Activated CD8-positive, alpha-beta T cell treated with anti-CD3 and anti-CD28 coated beads for 36 hours (primary cell): ENCODE measurements around the gene PRR30. TPM values are rescaled to one million over a fixed set of nuclear protein-coding genes. Genes with fewer than 3 reads are reported as not detected.

ENCODE experiments used
- ATAC-seq: fragments of 200-7000 bp; cut with Tn5 transposase; one replicate; pipeline ENCODE4 v1.10.0; 2021; ENCODE audit warnings: mild to moderate bottlenecking, moderate library complexity
- CTCF ChIA-PET: fragments of 350-600 bp; sonication (Branson Sonifier 250); formaldehyde crosslinking; loops from one replicate; lab custom pipeline; 2021; ENCODE audit warnings: antibody characterized with exemption; lab: Charles Lee
- POLR2A ChIA-PET: fragments of 350-600 bp; sonication (Branson Sonifier 250); formaldehyde crosslinking; loops from one replicate; lab custom pipeline; 2021; ENCODE audit warnings: antibody characterized with exemption; lab: Charles Lee
- DNase-seq: peaks from one replicate; pipeline ENCODE4 v3.0.0-alpha.2; 2020
- H3K27ac Mint-ChIP-seq: one replicate; pipeline ENCODE4 v1.8.0; 2021; ENCODE audit warnings: mild to moderate bottlenecking, mixed read lengths
- H3K27me3 Mint-ChIP-seq: one replicate; pipeline ENCODE4 v1.8.0; 2021; ENCODE audit warnings: mixed read lengths
- H3K36me3 Mint-ChIP-seq: one replicate; pipeline ENCODE4 v1.8.0; 2021; ENCODE audit warnings: low read depth, mixed read lengths
- H3K4me1 Mint-ChIP-seq: one replicate; pipeline ENCODE4 v1.8.0; 2021; ENCODE audit warnings: low read depth, mixed read lengths
- H3K4me3 Mint-ChIP-seq: one replicate; pipeline ENCODE4 v1.8.0; 2021; ENCODE audit warnings: mild to moderate bottlenecking, moderate library complexity, mixed read lengths
- H3K9me3 Mint-ChIP-seq: one replicate; pipeline ENCODE4 v1.8.0; 2021; ENCODE audit warnings: mixed read lengths
- CTCF ChIP-seq: fragments of 200-600 bp; IDR thresholded peaks from one replicate; pipeline ENCODE4 v1.8.0; 2022; ENCODE audit warnings: antibody characterized with exemption, mild to moderate bottlenecking
- intact Hi-C: fragments of 100-400 bp; cut with micrococcal nuclease; formaldehyde crosslinking; loops from one replicate; pipeline ENCODE4 v1.10.0; 2022
- total RNA-seq, 2 experiments: library from RNA; stranded (reverse); gene quantifications; one replicate each; pipeline ENCODE4 v1.2.3, GENCODE V29; 2021

The PRR30 gene
- total RNA-seq, 2 experiments from 2014 or later, result not detected

- ChIA-PET POLR2A (no interaction called here), CTCF (interaction anchor here (1.4 to 1.9 kb wide), 3 partner anchors 11 to 115 kb away, joined by 4 to 7 read pairs (median 5); no protein-coding TSS in a partner anchor)
- peaks cover 1% of the 10 kb centered on the region for H3K27me3 Mint-ChIP-seq
- TF ChIP-seq CTCF, result no peak
- H3K4me1 Mint-ChIP-seq, result peaks cover 4% of the 10 kb centered on the region
- intact Hi-C loops, result no loop called here
- no peak overlapping the region for H3K27ac Mint-ChIP-seq
- H3K9me3 Mint-ChIP-seq, result no peaks in the 10 kb centered on the region
- no peaks in the 10 kb centered on the region for H3K36me3 Mint-ChIP-seq
- ATAC-seq (no peak), DNase-seq (no peak)
- H3K4me3 Mint-ChIP-seq, result no peak overlapping the region
Observed at GRCh38 chr2:27164960-27165763, 26.0 kb upstream of the PRR30 start.

- Mint-ChIP-seq H3K27me3 (no peaks in the 10 kb centered on the region), H3K36me3 (no peaks in the 10 kb centered on the region), H3K27ac (no peak overlapping the region), H3K9me3 (no peaks in the 10 kb centered on the region), H3K4me3 (no peak overlapping the region), H3K4me1 (peaks cover 4% of the 10 kb centered on the region)
- ChIA-PET CTCF (no interaction called here), POLR2A (interaction anchor here (0.7 kb wide), 1 partner anchor 349 kb away, joined by 3 read pairs; no protein-coding TSS in a partner anchor)
- no peak for DNase-seq
- ATAC-seq, result no peak
- TF ChIP-seq CTCF, result no peak
- intact Hi-C loops, result no loop called here
Observed at GRCh38 chr2:27162151-27163121, 23.2 kb upstream of the PRR30 start.

- TF ChIP-seq CTCF, result no peak
- ChIA-PET CTCF (interaction anchor here (3.8 kb wide), 1 partner anchor 10 kb away, joined by 17 read pairs; no protein-coding TSS in a partner anchor), POLR2A (no interaction called here)
- Mint-ChIP-seq H3K9me3 (no peaks in the 10 kb centered on the region), H3K27me3 (no peaks in the 10 kb centered on the region), H3K27ac (no peak overlapping the region), H3K4me3 (no peak overlapping the region), H3K4me1 (no peaks in the 10 kb centered on the region), H3K36me3 (no peaks in the 10 kb centered on the region)
- ATAC-seq (no peak), DNase-seq (no peak)
- intact Hi-C loops, result no loop called here
Observed at GRCh38 chr2:27160191-27160590, 21.0 kb upstream of the PRR30 start.

- no peaks in the 10 kb centered on the region for H3K27me3 Mint-ChIP-seq
- ATAC-seq, result no peak
- DNase-seq, result no peak
- no peak for TF ChIP-seq CTCF
- H3K27ac Mint-ChIP-seq, result no peak overlapping the region
- no peaks in the 10 kb centered on the region for H3K4me1 Mint-ChIP-seq
- POLR2A ChIA-PET, result no interaction called here
- no peak overlapping the region for H3K4me3 Mint-ChIP-seq
- no peaks in the 10 kb centered on the region for H3K9me3 Mint-ChIP-seq
- intact Hi-C loops, result no loop called here
- CTCF ChIA-PET, result interaction anchor here (1.0 to 3.8 kb wide), 4 partner anchors 11 to 197 kb away, joined by 3 to 17 read pairs (median 5); no protein-coding TSS in a partner anchor
- H3K36me3 Mint-ChIP-seq, result no peaks in the 10 kb centered on the region
Observed at GRCh38 chr2:27159271-27159670, 20.1 kb upstream of the PRR30 start.
